HepG2 (cell line): ENCODE results near the gene PGA4. TPM values are rescaled to one million over a fixed set of nuclear protein-coding genes. Genes with fewer than 3 reads are reported as not detected.

Experiments used
- GABPB1 ChIP-seq: IDR thresholded peaks from 2 replicates; pipeline ENCODE4 v1.6.1; 2016; ENCODE audit warnings: mild to moderate bottlenecking, missing genetic modification reagents, moderate library complexity, missing compliant biosample characterization
- KMT2B ChIP-seq: IDR thresholded peaks from 2 replicates; pipeline ENCODE4 v1.6.1; 2016; ENCODE audit warnings: missing genetic modification reagents, missing compliant biosample characterization
- MATR3 ChIP-seq: sonication (generic); formaldehyde crosslinking; IDR thresholded peaks from 2 replicates; pipeline ENCODE4 v1.4.0; 2020; ENCODE audit warnings: missing genetic modification reagents
- MTA3 ChIP-seq: sonication (generic); formaldehyde crosslinking; IDR thresholded peaks from 2 replicates; pipeline ENCODE4 v1.4.0; 2020; ENCODE audit warnings: missing genetic modification reagents
- NR2F2 ChIP-seq: IDR thresholded peaks from 2 replicates; pipeline ENCODE4 v1.6.1; 2012; ENCODE audit warnings: low read depth, inconsistent platforms, borderline replicate concordance
- SCMH1 ChIP-seq: sonication (generic); formaldehyde crosslinking; IDR thresholded peaks from 2 replicates; pipeline ENCODE4 v1.9.0; 2021; ENCODE audit warnings: missing genetic modification reagents, mild to moderate bottlenecking, borderline replicate concordance
- TBL1XR1 ChIP-seq: fragments of 150-350 bp; IDR thresholded peaks from 2 replicates; pipeline ENCODE4 v1.6.1; 2014; ENCODE audit warnings: borderline replicate concordance, low read length; ENCODE audit not compliant: partially characterized antibody
- TCF7 ChIP-seq: sonication (generic); IDR thresholded peaks from 2 replicates; pipeline ENCODE4 v1.6.1; 2016; ENCODE audit warnings: antibody characterized with exemption, low read depth
- ZBTB38 ChIP-seq: sonication (generic); formaldehyde crosslinking; IDR thresholded peaks from 2 replicates; pipeline ENCODE4 v1.5.1; 2020; ENCODE audit warnings: mild to moderate bottlenecking, missing genetic modification reagents
- ZC3H4 ChIP-seq: sonication (generic); formaldehyde crosslinking; IDR thresholded peaks from 2 replicates; pipeline ENCODE4 v1.4.0; 2020; ENCODE audit warnings: missing genetic modification reagents, borderline replicate concordance
- ZFP62 ChIP-seq: sonication (generic); formaldehyde crosslinking; IDR thresholded peaks from 2 replicates; pipeline ENCODE4 v1.4.0; 2020; ENCODE audit warnings: missing genetic modification reagents
- ZNF12 ChIP-seq: sonication (generic); formaldehyde crosslinking; IDR thresholded peaks from 2 replicates; pipeline ENCODE4 v1.5.0; 2020; ENCODE audit warnings: missing genetic modification reagents
- ZNF331 ChIP-seq: sonication (generic); formaldehyde crosslinking; IDR thresholded peaks from 2 replicates; pipeline ENCODE4 v1.4.0; 2020; ENCODE audit warnings: missing genetic modification reagents
- ZNF724P ChIP-seq: sonication (generic); formaldehyde crosslinking; IDR thresholded peaks from 2 replicates; pipeline ENCODE4 v1.8.0; 2022; ENCODE audit warnings: missing genetic modification reagents, borderline replicate concordance
- ZNF83 ChIP-seq: sonication (generic); formaldehyde crosslinking; IDR thresholded peaks from 2 replicates; pipeline ENCODE4 v1.4.0; 2020; ENCODE audit warnings: missing genetic modification reagents, mild to moderate bottlenecking, borderline replicate concordance
- polyA plus RNA-seq, 8 experiments: library from polyadenylated mRNA; depleted of rRNA in 3 of 8; stranded (reverse) in 7 of 8; unstranded in 1 of 8; fragments of >200 nt; fragmentation: Illumina TruSeq in 4 of 8; extraction: Trizol in 4 of 8; gene quantifications; 2 replicates each; pipeline versions ENCODE4 v1.2.1 to v1.2.3, GENCODE V29; 2011 to 2016; ENCODE audit warnings: low read depth in 4 of 8, missing spikeins in 1 of 8, mixed read lengths in 1 of 8; ENCODE audit not compliant: insufficient read depth in 1 of 8
- total RNA-seq, 5 experiments: library from RNA; depleted of rRNA; stranded (reverse); fragments of >200 nt; fragmentation: Illumina TruSeq; extraction: Trizol; gene quantifications; 2 replicates each; pipeline ENCODE4 v1.2.3, GENCODE V29; 2016; ENCODE audit warnings: low read depth in 1 of 5
- TF ChIP-seq, protein P1 (sequence below): IDR thresholded peaks from 2 replicates; pipeline ENCODE4 v1.6.1; 2016; ENCODE audit warnings: low read depth, control low read depth
- TF ChIP-seq, protein P2 (sequence below): sonication (generic); formaldehyde crosslinking; IDR thresholded peaks from 2 replicates; pipeline ENCODE4 v1.5.0; 2020; ENCODE audit warnings: mild to moderate bottlenecking, missing genetic modification reagents
- TF ChIP-seq, protein P3 (sequence below): IDR thresholded peaks from 2 replicates; pipeline ENCODE4 v1.6.1; 2016; ENCODE audit warnings: mild to moderate bottlenecking, missing biosample characterization, missing genetic modification reagents
- TF ChIP-seq, protein P4 (sequence below): sonication (generic); formaldehyde crosslinking; IDR thresholded peaks from 2 replicates; pipeline ENCODE4 v1.5.1; 2020; ENCODE audit warnings: mild to moderate bottlenecking, missing genetic modification reagents, moderate library complexity
- TF ChIP-seq, protein P5 (sequence below): sonication (generic); formaldehyde crosslinking; IDR thresholded peaks from 2 replicates; pipeline ENCODE4 v1.9.0; 2022; ENCODE audit warnings: missing genetic modification reagents, mild to moderate bottlenecking, borderline replicate concordance

The PGA4 gene
- total and polyA plus RNA-seq, 2 of the 13 experiments (the other 11 are each of a cell fraction or from before 2014, with no cell fraction given): not detected

DNA sequence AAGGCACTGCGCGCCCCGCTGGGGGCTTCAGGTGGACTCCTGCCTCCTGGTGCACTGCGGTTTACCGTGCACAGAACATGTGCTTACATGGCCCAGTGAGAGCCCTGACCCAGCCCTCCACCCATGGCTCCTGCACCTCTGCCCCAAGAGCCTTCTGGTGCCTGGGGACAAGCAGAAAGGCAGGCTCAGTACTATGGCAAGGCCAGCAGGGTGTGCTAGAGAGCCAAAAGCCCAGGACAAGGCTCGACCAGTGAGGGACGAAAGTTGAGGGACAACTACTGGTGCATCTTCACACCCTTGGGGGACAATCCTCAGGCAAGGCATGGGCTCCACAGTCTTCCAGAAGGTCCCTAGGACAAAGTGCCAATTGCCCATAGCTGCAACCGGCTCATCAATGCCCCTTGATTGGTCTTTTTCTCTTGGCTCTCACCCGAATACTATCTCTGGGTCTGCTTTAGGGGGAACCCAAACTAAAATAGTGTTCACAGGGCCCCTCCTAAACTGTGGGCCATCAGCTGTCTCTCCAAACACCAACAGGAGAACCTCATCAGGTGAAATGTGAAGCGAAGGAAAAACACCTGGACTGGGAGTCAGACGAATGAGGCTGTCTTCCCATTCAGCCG, 32.4 kb downstream of the PGA4 start (continued):
- TF ChIP-seq ZNF331 (CRISPR knock-in tag) (no peak), KMT2B (CRISPR knock-in tag) (no peak), ZBTB38 (0 out of 2 replicates have a peak, but pooled peaks have one; percentile 39), ZNF12 (CRISPR knock-in tag) (no peak), TBL1XR1 (no peak), ZFP62 (CRISPR knock-in tag) (no peak), GABPB1 (CRISPR knock-in tag) (0 out of 2 replicates have a peak, but pooled peaks have one; percentile 17), TCF7 (no peak), ZNF83 (no peak), NR2F2 (no peak), ZNF724P (CRISPR knock-in tag) (no peak), ZC3H4 (CRISPR knock-in tag) (no peak), MTA3 (CRISPR knock-in tag) (no peak), SCMH1 (CRISPR knock-in tag) (no peak), MATR3 (CRISPR knock-in tag) (no peak)
- TF ChIP-seq, protein P1, sequence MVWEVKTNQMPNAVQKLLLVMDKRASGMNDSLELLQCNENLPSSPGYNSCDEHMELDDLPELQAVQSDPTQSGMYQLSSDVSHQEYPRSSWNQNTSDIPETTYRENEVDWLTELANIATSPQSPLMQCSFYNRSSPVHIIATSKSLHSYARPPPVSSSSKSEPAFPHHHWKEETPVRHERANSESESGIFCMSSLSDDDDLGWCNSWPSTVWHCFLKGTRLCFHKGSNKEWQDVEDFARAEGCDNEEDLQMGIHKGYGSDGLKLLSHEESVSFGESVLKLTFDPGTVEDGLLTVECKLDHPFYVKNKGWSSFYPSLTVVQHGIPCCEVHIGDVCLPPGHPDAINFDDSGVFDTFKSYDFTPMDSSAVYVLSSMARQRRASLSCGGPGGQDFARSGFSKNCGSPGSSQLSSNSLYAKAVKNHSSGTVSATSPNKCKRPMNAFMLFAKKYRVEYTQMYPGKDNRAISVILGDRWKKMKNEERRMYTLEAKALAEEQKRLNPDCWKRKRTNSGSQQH (CRISPR knock-in tag): no peak
- TF ChIP-seq, protein P2, sequence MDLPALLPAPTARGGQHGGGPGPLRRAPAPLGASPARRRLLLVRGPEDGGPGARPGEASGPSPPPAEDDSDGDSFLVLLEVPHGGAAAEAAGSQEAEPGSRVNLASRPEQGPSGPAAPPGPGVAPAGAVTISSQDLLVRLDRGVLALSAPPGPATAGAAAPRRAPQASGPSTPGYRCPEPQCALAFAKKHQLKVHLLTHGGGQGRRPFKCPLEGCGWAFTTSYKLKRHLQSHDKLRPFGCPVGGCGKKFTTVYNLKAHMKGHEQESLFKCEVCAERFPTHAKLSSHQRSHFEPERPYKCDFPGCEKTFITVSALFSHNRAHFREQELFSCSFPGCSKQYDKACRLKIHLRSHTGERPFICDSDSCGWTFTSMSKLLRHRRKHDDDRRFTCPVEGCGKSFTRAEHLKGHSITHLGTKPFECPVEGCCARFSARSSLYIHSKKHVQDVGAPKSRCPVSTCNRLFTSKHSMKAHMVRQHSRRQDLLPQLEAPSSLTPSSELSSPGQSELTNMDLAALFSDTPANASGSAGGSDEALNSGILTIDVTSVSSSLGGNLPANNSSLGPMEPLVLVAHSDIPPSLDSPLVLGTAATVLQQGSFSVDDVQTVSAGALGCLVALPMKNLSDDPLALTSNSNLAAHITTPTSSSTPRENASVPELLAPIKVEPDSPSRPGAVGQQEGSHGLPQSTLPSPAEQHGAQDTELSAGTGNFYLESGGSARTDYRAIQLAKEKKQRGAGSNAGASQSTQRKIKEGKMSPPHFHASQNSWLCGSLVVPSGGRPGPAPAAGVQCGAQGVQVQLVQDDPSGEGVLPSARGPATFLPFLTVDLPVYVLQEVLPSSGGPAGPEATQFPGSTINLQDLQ: no peak
- TF ChIP-seq, protein P3, sequence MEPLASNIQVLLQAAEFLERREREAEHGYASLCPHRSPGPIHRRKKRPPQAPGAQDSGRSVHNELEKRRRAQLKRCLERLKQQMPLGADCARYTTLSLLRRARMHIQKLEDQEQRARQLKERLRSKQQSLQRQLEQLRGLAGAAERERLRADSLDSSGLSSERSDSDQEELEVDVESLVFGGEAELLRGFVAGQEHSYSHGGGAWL (CRISPR knock-in tag): no peak
- TF ChIP-seq, protein P4, sequence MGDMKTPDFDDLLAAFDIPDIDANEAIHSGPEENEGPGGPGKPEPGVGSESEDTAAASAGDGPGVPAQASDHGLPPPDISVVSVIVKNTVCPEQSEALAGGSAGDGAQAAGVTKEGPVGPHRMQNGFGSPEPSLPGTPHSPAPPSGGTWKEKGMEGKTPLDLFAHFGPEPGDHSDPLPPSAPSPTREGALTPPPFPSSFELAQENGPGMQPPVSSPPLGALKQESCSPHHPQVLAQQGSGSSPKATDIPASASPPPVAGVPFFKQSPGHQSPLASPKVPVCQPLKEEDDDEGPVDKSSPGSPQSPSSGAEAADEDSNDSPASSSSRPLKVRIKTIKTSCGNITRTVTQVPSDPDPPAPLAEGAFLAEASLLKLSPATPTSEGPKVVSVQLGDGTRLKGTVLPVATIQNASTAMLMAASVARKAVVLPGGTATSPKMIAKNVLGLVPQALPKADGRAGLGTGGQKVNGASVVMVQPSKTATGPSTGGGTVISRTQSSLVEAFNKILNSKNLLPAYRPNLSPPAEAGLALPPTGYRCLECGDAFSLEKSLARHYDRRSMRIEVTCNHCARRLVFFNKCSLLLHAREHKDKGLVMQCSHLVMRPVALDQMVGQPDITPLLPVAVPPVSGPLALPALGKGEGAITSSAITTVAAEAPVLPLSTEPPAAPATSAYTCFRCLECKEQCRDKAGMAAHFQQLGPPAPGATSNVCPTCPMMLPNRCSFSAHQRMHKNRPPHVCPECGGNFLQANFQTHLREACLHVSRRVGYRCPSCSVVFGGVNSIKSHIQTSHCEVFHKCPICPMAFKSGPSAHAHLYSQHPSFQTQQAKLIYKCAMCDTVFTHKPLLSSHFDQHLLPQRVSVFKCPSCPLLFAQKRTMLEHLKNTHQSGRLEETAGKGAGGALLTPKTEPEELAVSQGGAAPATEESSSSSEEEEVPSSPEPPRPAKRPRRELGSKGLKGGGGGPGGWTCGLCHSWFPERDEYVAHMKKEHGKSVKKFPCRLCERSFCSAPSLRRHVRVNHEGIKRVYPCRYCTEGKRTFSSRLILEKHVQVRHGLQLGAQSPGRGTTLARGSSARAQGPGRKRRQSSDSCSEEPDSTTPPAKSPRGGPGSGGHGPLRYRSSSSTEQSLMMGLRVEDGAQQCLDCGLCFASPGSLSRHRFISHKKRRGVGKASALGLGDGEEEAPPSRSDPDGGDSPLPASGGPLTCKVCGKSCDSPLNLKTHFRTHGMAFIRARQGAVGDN (CRISPR knock-in tag): peak; percentile 60
- TF ChIP-seq, protein P5, sequence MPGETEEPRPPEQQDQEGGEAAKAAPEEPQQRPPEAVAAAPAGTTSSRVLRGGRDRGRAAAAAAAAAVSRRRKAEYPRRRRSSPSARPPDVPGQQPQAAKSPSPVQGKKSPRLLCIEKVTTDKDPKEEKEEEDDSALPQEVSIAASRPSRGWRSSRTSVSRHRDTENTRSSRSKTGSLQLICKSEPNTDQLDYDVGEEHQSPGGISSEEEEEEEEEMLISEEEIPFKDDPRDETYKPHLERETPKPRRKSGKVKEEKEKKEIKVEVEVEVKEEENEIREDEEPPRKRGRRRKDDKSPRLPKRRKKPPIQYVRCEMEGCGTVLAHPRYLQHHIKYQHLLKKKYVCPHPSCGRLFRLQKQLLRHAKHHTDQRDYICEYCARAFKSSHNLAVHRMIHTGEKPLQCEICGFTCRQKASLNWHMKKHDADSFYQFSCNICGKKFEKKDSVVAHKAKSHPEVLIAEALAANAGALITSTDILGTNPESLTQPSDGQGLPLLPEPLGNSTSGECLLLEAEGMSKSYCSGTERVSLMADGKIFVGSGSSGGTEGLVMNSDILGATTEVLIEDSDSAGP (CRISPR knock-in tag): peak; percentile 23; the same call in 1 of the 2 replicates
